NCI-H2227 (cell line): ENCODE results near the gene CNTLN.
"Not testable (repeated sequence)": the region's sequence is repeated elsewhere in the genome, so short reads cannot be mapped to it uniquely, and the experiment has no call there.

Experiments used
- DNase-seq: peaks from one replicate; lab custom pipeline; 2025; ENCODE audit not compliant: unreplicated experiment; lab: John Stamatoyannopoulos, UW

CNTLN gene

DNA sequence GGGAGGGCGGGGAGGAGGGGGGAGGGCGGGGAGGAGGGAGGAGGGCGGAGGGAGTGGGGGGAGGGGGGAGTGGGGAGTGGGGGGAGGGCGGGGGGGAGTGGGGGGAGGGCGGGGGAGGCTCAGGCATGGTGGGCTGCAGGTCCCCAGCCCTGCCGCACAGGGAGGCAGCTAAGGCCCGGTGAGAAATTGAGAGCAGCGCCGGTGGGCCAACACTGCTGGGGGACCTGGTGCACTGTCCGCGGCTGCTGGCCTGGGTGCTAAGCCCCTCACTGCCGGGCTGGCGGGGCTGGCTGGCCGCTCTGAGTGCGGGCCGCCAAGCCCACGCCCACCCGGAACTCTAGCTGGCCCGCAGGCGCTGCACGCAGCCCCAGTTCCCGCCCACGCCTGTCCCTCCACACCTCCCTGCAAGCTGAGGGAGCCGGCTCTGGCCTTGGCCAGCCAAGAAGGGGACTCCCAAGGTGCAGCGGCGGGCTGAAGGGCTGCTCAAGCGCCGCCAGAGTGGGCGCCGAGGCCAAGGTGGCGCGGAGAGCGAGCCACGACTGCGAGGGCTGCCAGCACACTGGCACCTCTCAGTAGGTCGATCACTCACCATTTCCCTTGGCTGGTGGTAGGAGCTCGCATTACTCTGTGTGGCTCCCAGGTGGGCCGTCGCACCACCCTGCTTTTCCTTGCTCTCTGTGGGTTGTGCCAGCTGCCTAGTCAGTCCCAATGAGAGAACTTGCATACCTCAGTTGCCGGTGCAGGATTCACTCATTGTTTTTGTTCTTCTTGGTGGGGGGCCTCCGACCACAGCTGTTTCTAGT is 160.2 kb downstream of the CNTLN start:
- DNase-seq = no peak

GRCh38 chr9:17315341-17315740 is 180.5 kb downstream of the CNTLN start:
- no peak for DNase-seq

- DNase-seq = no peak
Measured at GRCh38 chr9:17318821-17319320, 184.0 kb downstream of the CNTLN start.

GRCh38 chr9:17319864-17320263 is 185.0 kb downstream of the CNTLN start:
- DNase-seq = no peak

GRCh38 chr9:17322882-17323864 is 188.3 kb downstream of the CNTLN start:
- DNase-seq = no peak

GRCh38 chr9:17328331-17328730 is 193.5 kb downstream of the CNTLN start:
- no peak for DNase-seq

DNA sequence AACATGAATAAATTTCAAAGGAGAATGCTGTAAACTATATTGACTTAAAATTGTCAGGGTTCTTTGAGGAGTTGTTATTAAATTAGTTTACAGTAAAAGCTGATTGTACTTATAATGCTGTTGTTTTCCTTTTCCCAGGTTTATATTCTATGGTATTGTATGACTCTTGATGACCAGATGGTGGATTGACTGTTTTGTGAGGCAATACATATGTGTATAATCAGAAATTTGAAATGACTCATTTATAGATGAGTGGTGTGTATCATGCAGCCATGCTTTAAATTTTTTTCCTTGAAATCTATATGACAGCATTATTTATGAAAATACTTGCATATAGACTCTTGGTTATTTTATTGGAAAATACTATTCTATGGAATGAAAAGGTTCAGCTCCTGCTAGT is 195.3 kb downstream of the CNTLN start:
- no peak for DNase-seq

GRCh38 chr9:17332115-17332514 is 197.3 kb downstream of the CNTLN start:
- no peak for DNase-seq

DNA sequence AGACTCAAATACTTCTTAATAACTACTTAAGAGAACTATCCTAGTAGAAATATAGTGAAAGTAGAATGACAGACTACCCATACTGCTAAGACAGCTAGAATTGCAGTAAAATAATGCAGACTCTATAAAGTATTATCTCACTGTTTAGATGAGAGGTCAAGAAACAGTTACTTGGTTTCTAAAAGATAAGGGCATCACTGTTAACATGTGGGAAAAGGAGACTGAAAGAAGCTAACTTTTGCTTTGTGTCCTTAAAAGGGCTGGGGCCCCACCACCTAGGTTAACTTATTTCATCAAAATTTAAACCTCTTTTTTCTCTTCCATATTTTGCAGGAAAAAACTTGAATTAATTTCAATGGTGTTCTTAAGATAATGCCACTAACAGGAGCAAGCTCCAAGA is 204.3 kb downstream of the CNTLN start:
- DNase-seq = no peak

DNA sequence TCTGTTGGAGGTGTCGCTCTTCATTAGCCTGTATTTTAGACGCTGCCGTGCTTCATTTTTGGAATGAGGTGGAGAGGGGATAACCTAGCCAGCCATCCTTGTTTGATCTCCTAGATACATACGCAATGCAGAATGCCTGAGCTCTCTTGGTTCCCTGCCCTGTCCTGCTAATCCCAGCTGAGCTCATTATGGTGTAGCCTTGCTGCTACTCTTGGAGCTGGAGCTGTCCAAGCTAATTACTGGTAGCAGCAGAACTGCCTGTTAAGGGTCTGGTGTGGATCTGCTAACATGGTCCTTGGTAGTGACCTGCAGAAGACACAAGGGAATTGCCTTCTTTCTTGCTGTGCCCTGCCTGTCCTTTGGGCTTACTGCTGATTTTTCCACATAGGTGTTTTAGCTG is 207.9 kb downstream of the CNTLN start:
- DNase-seq = no peak

DNA sequence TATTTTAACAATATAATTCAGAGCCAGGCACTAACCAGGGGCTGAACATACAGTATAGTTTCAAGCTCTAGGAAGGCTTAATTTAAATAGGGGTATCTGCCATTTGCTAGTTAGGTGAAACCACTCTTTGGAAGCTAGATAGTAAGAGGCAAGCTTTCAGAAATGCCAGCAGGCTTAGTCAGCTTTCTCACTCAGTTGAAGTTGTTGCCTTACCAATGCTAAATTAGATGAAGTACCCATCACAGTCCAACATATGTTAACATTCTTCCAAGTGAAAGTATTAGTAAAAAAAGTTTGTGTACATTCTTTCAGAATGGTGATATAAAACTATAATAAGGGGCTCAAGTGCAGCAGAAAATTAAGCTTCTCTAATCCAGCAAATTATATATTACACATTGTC is 215.0 kb downstream of the CNTLN start:
- no peak for DNase-seq

GRCh38 chr9:17354006-17354405 is 219.2 kb downstream of the CNTLN start:
- DNase-seq = not testable (repeated sequence)

DNA sequence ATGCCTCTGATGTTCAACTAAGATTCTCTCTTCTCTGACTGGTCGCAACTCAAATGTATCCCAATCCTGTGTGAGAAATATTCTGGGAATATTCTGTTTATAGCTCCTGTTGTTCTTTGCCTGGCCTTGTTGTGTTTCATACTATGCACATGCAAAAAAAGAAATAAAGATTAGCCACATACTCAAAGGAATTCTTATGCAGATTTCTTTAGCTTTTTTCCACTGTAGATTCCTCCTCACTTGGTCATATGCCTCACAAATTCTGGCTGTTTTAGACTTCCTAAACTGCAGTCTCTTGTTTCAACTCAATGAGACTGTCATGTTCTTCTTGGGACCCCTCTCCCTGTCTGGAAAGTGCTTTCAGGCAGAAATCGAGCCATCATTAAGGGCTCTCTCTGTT is 226.5 kb downstream of the CNTLN start:
- DNase-seq = no peak

GRCh38 chr9:17367035-17367434 is 232.2 kb downstream of the CNTLN start:
- DNase-seq = no peak

DNA sequence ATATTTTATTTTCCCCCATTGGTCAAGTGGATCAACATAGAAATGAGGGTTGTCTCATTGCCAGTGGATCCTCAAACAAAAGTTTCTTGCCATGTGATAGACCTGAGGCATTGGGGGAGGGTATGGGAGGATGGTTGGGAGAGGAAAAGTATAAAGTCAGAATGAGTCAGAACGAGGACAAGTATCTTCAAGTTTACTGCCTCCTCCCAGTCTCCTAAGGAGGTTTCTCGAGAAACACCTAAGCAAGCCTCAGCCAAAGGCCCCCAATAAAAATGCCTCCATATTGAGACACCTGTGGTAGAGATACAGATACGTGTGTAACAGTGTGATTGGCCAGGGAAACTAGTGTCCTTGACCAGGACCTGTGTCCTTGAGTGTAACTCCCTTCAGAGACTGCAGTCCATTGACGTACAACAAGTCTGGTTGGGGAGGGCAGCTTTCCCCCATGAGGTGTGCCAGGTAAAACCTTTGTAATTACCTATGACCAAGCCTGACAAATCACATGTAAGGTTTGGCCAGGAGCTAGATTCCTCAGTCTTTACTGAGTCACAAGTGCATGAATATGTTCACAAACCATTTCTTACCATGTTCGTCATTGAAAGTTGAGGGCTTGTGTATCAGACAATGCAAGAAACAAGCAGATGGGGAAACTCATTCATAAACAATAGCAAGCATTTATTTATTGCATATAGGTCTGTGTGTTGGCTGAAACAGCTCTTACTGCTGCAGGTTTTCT is 245.5 kb downstream of the CNTLN start:
- no peak for DNase-seq

- DNase-seq = no peak
Measured at GRCh38 chr9:17387565-17387964, 252.7 kb downstream of the CNTLN start.

- no peak for DNase-seq
Measured at GRCh38 chr9:17389026-17389425, 254.2 kb downstream of the CNTLN start.

GRCh38 chr9:17394881-17395510 is 260.2 kb downstream of the CNTLN start:
- no peak for DNase-seq

- not testable (repeated sequence) for DNase-seq
Measured at GRCh38 chr9:17397166-17397728, 262.4 kb downstream of the CNTLN start.

DNA sequence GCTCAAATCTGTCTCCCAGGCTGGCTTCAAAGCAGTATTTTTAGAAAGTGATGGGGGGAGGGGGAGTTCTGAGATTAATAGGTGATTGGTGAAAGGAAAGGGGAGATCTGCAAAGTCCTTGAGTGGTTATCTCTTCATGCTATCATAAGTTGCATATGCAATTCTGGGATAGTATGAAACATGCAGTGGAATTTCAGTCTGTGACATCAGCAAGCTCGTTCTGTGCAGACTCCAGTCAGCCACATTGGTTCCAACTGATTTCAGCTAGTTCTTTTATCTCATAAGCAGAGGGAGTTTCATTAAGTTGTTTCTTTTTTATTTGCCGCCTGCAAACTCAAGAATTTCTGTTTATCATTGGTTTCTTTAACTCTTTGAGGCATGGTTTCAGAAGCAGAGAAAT is 263.5 kb downstream of the CNTLN start:
- DNase-seq = no peak
